NT2/D1 (cell line): ENCODE data around the gene METTL27.

ENCODE experiments used
- SUZ12 ChIP-seq: IDR thresholded peaks from 2 replicates; pipeline ENCODE4 v1.6.1; 2011; ENCODE audit not compliant: insufficient read length, insufficient read depth; ENCODE audit errors: extremely low read depth
- YY1 ChIP-seq: IDR thresholded peaks from 2 replicates; pipeline ENCODE4 v1.6.1; 2011; ENCODE audit not compliant: insufficient read length, insufficient read depth

DNA sequence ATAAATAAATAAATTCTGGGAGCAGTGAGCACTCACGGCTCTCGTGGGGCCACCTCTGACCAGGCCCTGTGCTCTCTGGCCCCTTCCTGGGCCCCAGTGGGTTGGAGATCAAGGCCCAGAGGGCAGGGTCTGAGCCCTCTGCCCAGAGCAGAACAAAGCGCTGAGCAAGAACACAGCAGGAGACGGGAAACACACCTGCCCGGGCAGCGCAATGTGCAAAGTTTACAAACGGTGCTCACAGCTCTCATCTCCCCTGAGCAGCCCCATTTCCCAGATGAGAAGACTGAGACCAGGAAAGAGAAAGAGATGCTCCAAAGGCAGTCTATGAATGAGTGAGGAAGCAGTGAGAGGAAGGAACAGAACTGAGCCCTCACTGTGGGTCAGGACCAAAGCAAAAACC, 3.0 kb downstream of the METTL27 start:
- TF ChIP-seq SUZ12 (no peak), YY1 (no peak)
